Breast epithelium (tissue), 3 donors: ENCODE results near the gene STXBP5.

Experiments used
- POLR2A ChIP-seq: fragments of 450-650 bp; IDR thresholded peaks from one replicate; pipeline ENCODE4 v1.6.1; 2016; ENCODE audit warnings: antibody characterized with exemption, mild to moderate bottlenecking, moderate library complexity
- TF ChIP-seq, protein P1 (sequence below), 3 donors: fragments of 450-650 bp; IDR thresholded peaks; one replicate each; pipeline ENCODE4 v1.5.1; 2016 to 2017; ENCODE audit warnings: antibody characterized with exemption in 3 of 3, mild to moderate bottlenecking in 3 of 3, moderate library complexity in 3 of 3

DNA sequence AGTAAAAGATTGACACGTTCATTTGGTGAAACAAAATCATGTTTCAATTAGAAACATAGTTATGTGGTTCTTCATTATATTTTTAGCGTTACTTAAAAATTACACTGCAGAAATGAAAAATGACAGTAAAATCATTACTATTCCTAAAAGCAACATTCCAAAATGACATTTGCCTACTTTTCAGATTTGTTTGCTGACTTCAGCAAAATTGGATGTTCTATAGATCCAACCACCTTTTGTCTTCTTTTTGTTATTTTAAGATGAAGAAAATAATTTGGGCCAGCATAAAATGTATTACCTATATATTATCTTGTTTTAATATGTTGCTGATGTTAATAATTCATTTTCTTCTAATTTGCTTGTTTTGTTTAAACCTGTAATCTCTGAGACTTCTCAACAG is 30.5 kb downstream of the STXBP5 start:
- TF ChIP-seq POLR2A: no peak
- TF ChIP-seq, protein P1, sequence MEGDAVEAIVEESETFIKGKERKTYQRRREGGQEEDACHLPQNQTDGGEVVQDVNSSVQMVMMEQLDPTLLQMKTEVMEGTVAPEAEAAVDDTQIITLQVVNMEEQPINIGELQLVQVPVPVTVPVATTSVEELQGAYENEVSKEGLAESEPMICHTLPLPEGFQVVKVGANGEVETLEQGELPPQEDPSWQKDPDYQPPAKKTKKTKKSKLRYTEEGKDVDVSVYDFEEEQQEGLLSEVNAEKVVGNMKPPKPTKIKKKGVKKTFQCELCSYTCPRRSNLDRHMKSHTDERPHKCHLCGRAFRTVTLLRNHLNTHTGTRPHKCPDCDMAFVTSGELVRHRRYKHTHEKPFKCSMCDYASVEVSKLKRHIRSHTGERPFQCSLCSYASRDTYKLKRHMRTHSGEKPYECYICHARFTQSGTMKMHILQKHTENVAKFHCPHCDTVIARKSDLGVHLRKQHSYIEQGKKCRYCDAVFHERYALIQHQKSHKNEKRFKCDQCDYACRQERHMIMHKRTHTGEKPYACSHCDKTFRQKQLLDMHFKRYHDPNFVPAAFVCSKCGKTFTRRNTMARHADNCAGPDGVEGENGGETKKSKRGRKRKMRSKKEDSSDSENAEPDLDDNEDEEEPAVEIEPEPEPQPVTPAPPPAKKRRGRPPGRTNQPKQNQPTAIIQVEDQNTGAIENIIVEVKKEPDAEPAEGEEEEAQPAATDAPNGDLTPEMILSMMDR (IDR thresholded peaks at IDR 0.05): no peak
